ENCODE measurements around the gene PDZK1IP1.

The PDZK1IP1 gene

DNA sequence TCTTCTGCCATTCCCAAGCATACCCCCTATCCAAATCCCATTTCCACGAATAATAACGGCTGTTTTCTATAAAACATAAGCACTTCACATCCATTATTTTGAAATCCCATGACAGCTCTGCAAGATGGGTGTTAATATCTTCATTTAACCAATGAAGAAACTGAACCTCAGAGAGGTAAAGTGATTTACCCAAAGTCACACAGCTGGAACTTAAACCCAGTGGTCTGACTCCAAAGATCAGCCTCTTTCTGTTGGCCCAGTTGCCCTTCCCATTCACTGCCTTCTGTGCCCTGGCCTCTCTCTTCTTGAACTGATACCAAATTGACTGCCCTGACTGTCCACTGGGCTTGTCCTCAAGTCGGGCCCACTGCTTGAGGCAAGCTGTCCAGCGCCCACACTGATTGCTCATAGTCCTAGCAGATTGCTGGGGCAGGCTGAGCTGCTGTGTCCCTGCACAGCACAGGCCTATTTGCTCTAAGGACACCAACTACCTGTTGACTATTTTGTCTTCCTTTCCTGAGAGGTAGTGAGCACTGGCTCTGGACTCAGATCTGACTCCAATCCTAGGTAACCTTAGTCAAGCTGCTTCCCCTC is 22.9 kb upstream of the PDZK1IP1 start:
- TF ChIP-seq, protein P1, sequence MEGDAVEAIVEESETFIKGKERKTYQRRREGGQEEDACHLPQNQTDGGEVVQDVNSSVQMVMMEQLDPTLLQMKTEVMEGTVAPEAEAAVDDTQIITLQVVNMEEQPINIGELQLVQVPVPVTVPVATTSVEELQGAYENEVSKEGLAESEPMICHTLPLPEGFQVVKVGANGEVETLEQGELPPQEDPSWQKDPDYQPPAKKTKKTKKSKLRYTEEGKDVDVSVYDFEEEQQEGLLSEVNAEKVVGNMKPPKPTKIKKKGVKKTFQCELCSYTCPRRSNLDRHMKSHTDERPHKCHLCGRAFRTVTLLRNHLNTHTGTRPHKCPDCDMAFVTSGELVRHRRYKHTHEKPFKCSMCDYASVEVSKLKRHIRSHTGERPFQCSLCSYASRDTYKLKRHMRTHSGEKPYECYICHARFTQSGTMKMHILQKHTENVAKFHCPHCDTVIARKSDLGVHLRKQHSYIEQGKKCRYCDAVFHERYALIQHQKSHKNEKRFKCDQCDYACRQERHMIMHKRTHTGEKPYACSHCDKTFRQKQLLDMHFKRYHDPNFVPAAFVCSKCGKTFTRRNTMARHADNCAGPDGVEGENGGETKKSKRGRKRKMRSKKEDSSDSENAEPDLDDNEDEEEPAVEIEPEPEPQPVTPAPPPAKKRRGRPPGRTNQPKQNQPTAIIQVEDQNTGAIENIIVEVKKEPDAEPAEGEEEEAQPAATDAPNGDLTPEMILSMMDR (IDR thresholded peaks at IDR 0.05; ENCODE audit: poor library complexity, severe bottlenecking): no peak
- H3K27me3 ChIP-seq (ENCODE audit: insufficient read depth, poor library complexity, severe bottlenecking): no peaks in the 10 kb centered on the region
- H3K4me3 ChIP-seq (ENCODE audit: severe bottlenecking): no peak overlapping the region
- no peak overlapping the region for H3K27ac ChIP-seq (ENCODE audit: poor library complexity, severe bottlenecking)
- no peak for ATAC-seq (ENCODE audit: low read depth)
- H3K4me1 ChIP-seq (ENCODE audit: insufficient read depth, poor library complexity, severe bottlenecking): no peaks in the 10 kb centered on the region
- no peaks in the 10 kb centered on the region for H3K36me3 ChIP-seq (ENCODE audit: low read depth)
- no peaks in the 10 kb centered on the region for H3K9me3 ChIP-seq (ENCODE audit: severe bottlenecking)
- DNase-seq (ENCODE audit: low spot score): no peak

DNA sequence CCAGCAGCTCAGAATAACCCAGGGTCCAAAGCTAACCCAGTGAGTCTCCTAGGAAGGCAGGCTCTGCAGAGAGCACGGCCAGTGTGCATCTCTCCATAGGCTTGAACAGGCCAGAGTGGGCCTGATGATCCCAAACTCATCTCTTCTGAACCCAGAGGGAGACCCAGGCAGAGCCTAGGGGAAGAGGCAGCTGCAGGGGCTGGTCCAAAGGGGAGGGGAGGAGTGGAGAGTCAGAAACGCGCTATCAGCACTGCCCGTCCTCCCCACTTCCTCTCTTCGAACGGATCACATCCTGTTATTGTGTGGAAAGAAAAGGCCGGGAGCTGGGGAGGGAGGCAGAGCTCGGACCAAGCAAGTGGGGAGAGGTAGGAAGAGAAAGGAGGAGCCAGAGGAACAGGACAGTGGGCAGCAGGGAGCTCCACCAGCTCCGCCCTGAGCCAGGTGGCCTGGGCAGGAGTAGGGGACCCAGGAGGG is 22.0 kb upstream of the PDZK1IP1 start:
- Histone ChIP-seq H3K4me1 (ENCODE audit: insufficient read depth, poor library complexity, severe bottlenecking) (no peaks in the 10 kb centered on the region), H3K27ac (ENCODE audit: poor library complexity, severe bottlenecking) (no peak overlapping the region), H3K36me3 (ENCODE audit: low read depth) (no peaks in the 10 kb centered on the region), H3K4me3 (ENCODE audit: severe bottlenecking) (no peak overlapping the region), H3K27me3 (ENCODE audit: insufficient read depth, poor library complexity, severe bottlenecking) (no peaks in the 10 kb centered on the region), H3K9me3 (ENCODE audit: severe bottlenecking) (no peaks in the 10 kb centered on the region)
- DNase-seq (ENCODE audit: low spot score) (no peak), ATAC-seq (ENCODE audit: low read depth) (no peak)
- TF ChIP-seq, protein P1 (IDR thresholded peaks at IDR 0.05; ENCODE audit: poor library complexity, severe bottlenecking): no peak

DNA sequence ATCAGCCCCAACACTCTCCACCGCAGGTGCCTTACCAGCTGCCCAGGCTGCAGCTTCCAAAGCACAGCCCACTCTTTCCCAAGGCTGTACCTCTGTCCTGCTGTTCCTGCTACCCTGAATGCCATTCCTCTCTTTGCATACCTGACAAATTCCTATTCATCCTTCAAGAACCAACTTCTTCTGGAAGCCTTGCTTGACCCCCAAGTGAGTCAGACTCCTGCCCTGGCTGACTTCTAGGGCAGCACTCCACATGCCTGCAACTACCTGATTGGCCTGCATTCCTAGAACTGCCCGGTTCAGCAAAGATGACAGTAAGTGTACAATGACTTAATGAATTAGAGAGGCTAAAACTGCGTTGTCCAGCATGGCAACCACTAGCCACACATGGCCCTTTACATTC is 20.8 kb upstream of the PDZK1IP1 start:
- H3K4me1 ChIP-seq (ENCODE audit: insufficient read depth, poor library complexity, severe bottlenecking): no peaks in the 10 kb centered on the region
- H3K27me3 ChIP-seq (ENCODE audit: insufficient read depth, poor library complexity, severe bottlenecking): no peaks in the 10 kb centered on the region
- no peak overlapping the region for H3K27ac ChIP-seq (ENCODE audit: poor library complexity, severe bottlenecking)
- no peak for DNase-seq (ENCODE audit: low spot score)
- no peak overlapping the region for H3K4me3 ChIP-seq (ENCODE audit: severe bottlenecking)
- TF ChIP-seq, protein P1 (IDR thresholded peaks at IDR 0.05; ENCODE audit: poor library complexity, severe bottlenecking): no peak
- no peaks in the 10 kb centered on the region for H3K36me3 ChIP-seq (ENCODE audit: low read depth)
- ATAC-seq (ENCODE audit: low read depth): peak; percentile 72
- H3K9me3 ChIP-seq (ENCODE audit: severe bottlenecking): no peaks in the 10 kb centered on the region

DNA sequence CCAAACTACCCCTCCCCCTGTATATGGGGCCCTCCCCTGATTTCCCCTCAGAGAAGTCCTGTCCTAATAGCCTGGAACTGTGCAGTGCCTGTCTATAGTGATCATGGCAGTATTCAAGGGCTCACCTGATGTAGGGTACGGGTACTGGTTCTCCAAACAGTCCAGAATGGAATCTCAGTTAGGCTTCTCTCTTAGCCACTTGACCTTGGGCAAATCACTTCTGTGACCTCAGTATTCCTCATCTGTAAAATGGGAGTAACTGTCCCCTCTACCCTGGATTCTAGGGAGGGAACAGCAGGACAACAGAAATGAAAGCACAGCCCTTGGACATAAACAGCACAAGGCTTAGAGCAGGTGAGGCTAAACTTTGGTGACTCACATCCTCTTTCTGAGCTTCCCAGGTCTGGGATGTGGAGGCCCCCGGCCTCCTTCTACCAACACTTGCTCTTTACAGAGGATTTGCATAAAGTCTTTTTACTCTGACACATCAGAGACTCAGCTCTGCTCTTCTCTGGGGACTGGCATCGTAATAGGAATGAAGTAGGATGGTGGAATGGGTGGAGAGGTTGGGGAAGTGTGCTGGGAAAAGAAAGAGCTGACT is 20.0 kb upstream of the PDZK1IP1 start:
- no peaks in the 10 kb centered on the region for H3K4me1 ChIP-seq (ENCODE audit: insufficient read depth, poor library complexity, severe bottlenecking)
- H3K36me3 ChIP-seq (ENCODE audit: low read depth): no peaks in the 10 kb centered on the region
- TF ChIP-seq, protein P1 (IDR thresholded peaks at IDR 0.05; ENCODE audit: poor library complexity, severe bottlenecking): no peak
- peak; percentile 32; the same call in 1 of the 3 replicates for ATAC-seq (ENCODE audit: low read depth)
- DNase-seq (ENCODE audit: low spot score): no peak
- no peak overlapping the region for H3K4me3 ChIP-seq (ENCODE audit: severe bottlenecking)
- H3K27ac ChIP-seq (ENCODE audit: poor library complexity, severe bottlenecking): no peak overlapping the region
- H3K27me3 ChIP-seq (ENCODE audit: insufficient read depth, poor library complexity, severe bottlenecking): no peaks in the 10 kb centered on the region
- H3K9me3 ChIP-seq (ENCODE audit: severe bottlenecking): no peaks in the 10 kb centered on the region

DNA sequence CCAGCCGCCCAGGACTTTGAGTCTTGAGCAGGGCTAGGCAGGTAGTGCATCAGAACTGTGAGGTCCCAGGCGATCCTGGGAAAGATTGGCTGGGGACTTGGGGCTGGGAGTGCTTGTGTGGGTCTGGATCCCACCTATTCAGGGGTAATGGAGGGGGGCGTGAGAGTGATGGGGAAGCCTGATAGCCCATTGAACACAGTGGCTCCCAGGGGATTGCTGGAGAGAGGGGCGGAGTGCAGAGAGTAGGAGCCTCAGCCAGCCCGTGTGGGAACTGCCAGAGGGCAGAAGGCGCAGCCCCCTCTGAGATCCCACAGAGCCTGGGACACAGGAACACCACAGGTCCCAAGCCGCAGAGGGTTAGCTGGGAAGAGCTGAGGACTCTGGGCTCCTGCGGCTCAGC is 19.3 kb upstream of the PDZK1IP1 start:
- H3K9me3 ChIP-seq (ENCODE audit: severe bottlenecking): no peaks in the 10 kb centered on the region
- no peaks in the 10 kb centered on the region for H3K27me3 ChIP-seq (ENCODE audit: insufficient read depth, poor library complexity, severe bottlenecking)
- no peaks in the 10 kb centered on the region for H3K4me1 ChIP-seq (ENCODE audit: insufficient read depth, poor library complexity, severe bottlenecking)
- TF ChIP-seq, protein P1 (IDR thresholded peaks at IDR 0.05; ENCODE audit: poor library complexity, severe bottlenecking): no peak
- no peak overlapping the region for H3K4me3 ChIP-seq (ENCODE audit: severe bottlenecking)
- ATAC-seq (ENCODE audit: low read depth) (no peak), DNase-seq (ENCODE audit: low spot score) (no peak)
- no peak overlapping the region for H3K27ac ChIP-seq (ENCODE audit: poor library complexity, severe bottlenecking)
- H3K36me3 ChIP-seq (ENCODE audit: low read depth): no peaks in the 10 kb centered on the region
